ENCODE measurements around the gene ACVR2B.
A peak's percentile ranks its signal among the peaks of the same experiment; 100 is the strongest.

ACVR2B gene

GRCh38 chr3:38488949-38489348 is 35.3 kb downstream of the ACVR2B start:
- DNase-seq (ENCODE audit: low read depth): no peak

GRCh38 chr3:38489766-38490165 is 36.1 kb downstream of the ACVR2B start:
- DNase-seq (ENCODE audit: low read depth): no peak

GRCh38 chr3:38490281-38491030 is 36.8 kb downstream of the ACVR2B start:
- DNase-seq (ENCODE audit: low read depth): no peak

- DNase-seq (ENCODE audit: low read depth): no peak
Measured at GRCh38 chr3:38491215-38491614, 37.5 kb downstream of the ACVR2B start.

GRCh38 chr3:38493031-38493430 is 39.3 kb downstream of the ACVR2B start:
- DNase-seq (ENCODE audit: low read depth): peak; percentile 21

- DNase-seq (ENCODE audit: low read depth): peak; percentile 80
Measured at GRCh38 chr3:38496131-38496910, 42.6 kb downstream of the ACVR2B start, which contains the start of gene EXOG. Gene EXOG, plus strand, starts transcription at chr3:38496340. Its CDS starts 28 bp downstream, at chr3:38496368.

GRCh38 chr3:38497031-38497430 is 43.3 kb downstream of the ACVR2B start:
- DNase-seq (ENCODE audit: low read depth): no peak

- no peak for DNase-seq (ENCODE audit: low read depth)
Measured at GRCh38 chr3:38500688-38501417, 47.2 kb downstream of the ACVR2B start.

- DNase-seq (ENCODE audit: low read depth): no peak
Measured at GRCh38 chr3:38507120-38507519, 53.4 kb downstream of the ACVR2B start.

GRCh38 chr3:38509732-38510131 is 56.0 kb downstream of the ACVR2B start:
- no peak for DNase-seq (ENCODE audit: low read depth)

GRCh38 chr3:38510631-38511030 is 56.9 kb downstream of the ACVR2B start:
- no peak for DNase-seq (ENCODE audit: low read depth)

- no peak for DNase-seq (ENCODE audit: low read depth)
Measured at GRCh38 chr3:38511546-38511945, 57.9 kb downstream of the ACVR2B start.

GRCh38 chr3:38515367-38515766 is 61.7 kb downstream of the ACVR2B start:
- DNase-seq (ENCODE audit: low read depth): no peak

GRCh38 chr3:38516669-38517068 is 63.0 kb downstream of the ACVR2B start:
- DNase-seq (ENCODE audit: low read depth): no peak

- no peak for DNase-seq (ENCODE audit: low read depth)
Measured at GRCh38 chr3:38519000-38519399, 65.3 kb downstream of the ACVR2B start.

- DNase-seq (ENCODE audit: low read depth): no peak
Measured at GRCh38 chr3:38519651-38520050, 66.0 kb downstream of the ACVR2B start.

- peak; percentile 24 for DNase-seq (ENCODE audit: low read depth)
Measured at GRCh38 chr3:38521391-38521987, 67.8 kb downstream of the ACVR2B start.

- DNase-seq (ENCODE audit: low read depth): no peak
Measured at GRCh38 chr3:38522002-38522401, 68.3 kb downstream of the ACVR2B start.

- no peak for DNase-seq (ENCODE audit: low read depth)
Measured at GRCh38 chr3:38524141-38524739, 70.5 kb downstream of the ACVR2B start.

GRCh38 chr3:38526792-38527191 is 73.1 kb downstream of the ACVR2B start:
- no peak for DNase-seq (ENCODE audit: low read depth)

GRCh38 chr3:38528457-38528856 is 74.8 kb downstream of the ACVR2B start:
- no peak for DNase-seq (ENCODE audit: low read depth)

GRCh38 chr3:38532529-38532928 is 78.8 kb downstream of the ACVR2B start:
- no peak for DNase-seq (ENCODE audit: low read depth)
